ENCODE results near the gene NUP214.
"Not testable (repeated sequence)": the region's sequence is repeated elsewhere in the genome, so short reads cannot be mapped to it uniquely, and the experiment has no call there.

NUP214 gene

GRCh38 chr9:131161585-131161984, 36.2 kb downstream of the NUP214 start:
- DNase-seq: no peak

- no peak for DNase-seq
Measured at GRCh38 chr9:131162886-131163285, 37.5 kb downstream of the NUP214 start.

GRCh38 chr9:131165523-131165922, 40.1 kb downstream of the NUP214 start:
- no peak for DNase-seq

GRCh38 chr9:131167146-131167692, 41.8 kb downstream of the NUP214 start:
- DNase-seq: no peak

GRCh38 chr9:131167936-131168335, 42.5 kb downstream of the NUP214 start:
- no peak for DNase-seq

GRCh38 chr9:131169563-131170240, 44.3 kb downstream of the NUP214 start:
- DNase-seq: peak; percentile 21

GRCh38 chr9:131173995-131174394, 48.6 kb downstream of the NUP214 start:
- no peak for DNase-seq

GRCh38 chr9:131174681-131175239, 49.4 kb downstream of the NUP214 start:
- no peak for DNase-seq

- no peak for DNase-seq
Measured at GRCh38 chr9:131177898-131178297, 52.5 kb downstream of the NUP214 start.

GRCh38 chr9:131178382-131178781, 53.0 kb downstream of the NUP214 start:
- peak; percentile 26 for DNase-seq

GRCh38 chr9:131178926-131179325, 53.5 kb downstream of the NUP214 start:
- no peak for DNase-seq

GRCh38 chr9:131179561-131180219, 54.3 kb downstream of the NUP214 start:
- DNase-seq: no peak

- DNase-seq: no peak
Measured at GRCh38 chr9:131180454-131180853, 55.1 kb downstream of the NUP214 start.

- DNase-seq: no peak
Measured at GRCh38 chr9:131181091-131181681, 55.8 kb downstream of the NUP214 start.

- no peak for DNase-seq
Measured at GRCh38 chr9:131185924-131186323, 60.5 kb downstream of the NUP214 start.

GRCh38 chr9:131186622-131187021, 61.2 kb downstream of the NUP214 start:
- DNase-seq: no peak

GRCh38 chr9:131187957-131188356, 62.6 kb downstream of the NUP214 start:
- DNase-seq: no peak

- DNase-seq: no peak
Measured at GRCh38 chr9:131188976-131189375, 63.6 kb downstream of the NUP214 start.

- no peak for DNase-seq
Measured at GRCh38 chr9:131190191-131190590, 64.8 kb downstream of the NUP214 start.

GRCh38 chr9:131191032-131191431, 65.6 kb downstream of the NUP214 start:
- not testable (repeated sequence) for DNase-seq

- no peak for DNase-seq
Measured at GRCh38 chr9:131191857-131192256, 66.5 kb downstream of the NUP214 start.

- DNase-seq: no peak
Measured at GRCh38 chr9:131193051-131193450, 67.7 kb downstream of the NUP214 start.

GRCh38 chr9:131194762-131195161, 69.4 kb downstream of the NUP214 start:
- no peak for DNase-seq

All from right kidney (tissue), 1 donor.